ENCODE results near the gene PAK1.

PAK1 gene

GRCh38 chr11:77370217-77370616 lies 103.7 kb downstream of the PAK1 start:
- no peak for DNase-seq (ENCODE audit: low spot score)

- DNase-seq (ENCODE audit: low spot score): no peak
Measured at GRCh38 chr11:77361184-77361583, 112.7 kb downstream of the PAK1 start.

- no peak for DNase-seq (ENCODE audit: low spot score)
Measured at GRCh38 chr11:77359481-77359880, 114.4 kb downstream of the PAK1 start.

- DNase-seq (ENCODE audit: low spot score): no peak
Measured at GRCh38 chr11:77353131-77353530, 120.8 kb downstream of the PAK1 start.

- DNase-seq (ENCODE audit: low spot score): no peak
Measured at GRCh38 chr11:77351281-77351886, 122.5 kb downstream of the PAK1 start.

GRCh38 chr11:77347948-77348347 lies 125.9 kb downstream of the PAK1 start:
- DNase-seq (ENCODE audit: low spot score): no peak

GRCh38 chr11:77346906-77347603 lies 126.8 kb downstream of the PAK1 start:
- no peak for DNase-seq (ENCODE audit: low spot score)

- DNase-seq (ENCODE audit: low spot score): no peak
Measured at GRCh38 chr11:77345621-77346020, 128.3 kb downstream of the PAK1 start.

- no peak for DNase-seq (ENCODE audit: low spot score)
Measured at GRCh38 chr11:77340501-77340900, 133.4 kb downstream of the PAK1 start.

- no peak for DNase-seq (ENCODE audit: low spot score)
Measured at GRCh38 chr11:77332259-77332658, 141.6 kb downstream of the PAK1 start.

- no peak for DNase-seq (ENCODE audit: low spot score)
Measured at GRCh38 chr11:77325159-77325558, 148.7 kb downstream of the PAK1 start.

- no peak for DNase-seq (ENCODE audit: low spot score)
Measured at GRCh38 chr11:77324508-77324907, 149.4 kb downstream of the PAK1 start.

- DNase-seq (ENCODE audit: low spot score): peak; percentile 42
Measured at GRCh38 chr11:77322926-77323590, 150.8 kb downstream of the PAK1 start.

- peak; percentile 43 for DNase-seq (ENCODE audit: low spot score)
Measured at GRCh38 chr11:77322506-77322905, 151.4 kb downstream of the PAK1 start.

- DNase-seq (ENCODE audit: low spot score): no peak
Measured at GRCh38 chr11:77320351-77320750, 153.5 kb downstream of the PAK1 start.

GRCh38 chr11:77318600-77318999 lies 155.3 kb downstream of the PAK1 start:
- no peak for DNase-seq (ENCODE audit: low spot score)

GRCh38 chr11:77316733-77317342 lies 157.1 kb downstream of the PAK1 start:
- DNase-seq (ENCODE audit: low spot score): no peak

GRCh38 chr11:77312107-77312506 lies 161.8 kb downstream of the PAK1 start:
- DNase-seq (ENCODE audit: low spot score): no peak

GRCh38 chr11:77311701-77312100 lies 162.2 kb downstream of the PAK1 start:
- no peak for DNase-seq (ENCODE audit: low spot score)

- no peak for DNase-seq (ENCODE audit: low spot score)
Measured at GRCh38 chr11:77310721-77311120, 163.2 kb downstream of the PAK1 start.

- DNase-seq (ENCODE audit: low spot score): no peak
Measured at GRCh38 chr11:77309401-77310085, 164.4 kb downstream of the PAK1 start.

GRCh38 chr11:77308838-77309237 lies 165.1 kb downstream of the PAK1 start:
- DNase-seq (ENCODE audit: low spot score): no peak
